Smooth muscle cell (in vitro differentiated cells): Measurements from ENCODE around the gene ARHGAP45. TPM values are rescaled to one million over a fixed set of nuclear protein-coding genes. Genes with fewer than 3 reads are reported as not detected.
A peak's percentile ranks its signal among the peaks of the same experiment; 100 is the strongest.

Experiments used
- DNase-seq: peaks from one replicate; lab custom pipeline; 2025; ENCODE audit not compliant: unreplicated experiment; lab: John Stamatoyannopoulos, UW
- H2AFZ ChIP-seq: fragments of 200-600 bp; sonication (generic); 2 replicates; pipeline ENCODE4 v1.6.0; 2016; ENCODE audit warnings: antibody characterized with exemption, low read depth, mild to moderate bottlenecking
- H3F3A ChIP-seq: fragments of 200-600 bp; sonication (generic); 2 replicates; pipeline ENCODE4 v1.6.0; 2017; ENCODE audit warnings: antibody characterized with exemption, low read depth
- H3K27ac ChIP-seq: fragments of 200-600 bp; sonication (generic); 2 replicates; pipeline ENCODE4 v1.5.1; 2016; ENCODE audit warnings: low read depth, mild to moderate bottlenecking
- H3K27me3 ChIP-seq: fragments of 200-600 bp; sonication (generic); 2 replicates; pipeline ENCODE4 v1.6.1; 2016; ENCODE audit warnings: low read depth, mild to moderate bottlenecking
- H3K36me3 ChIP-seq: fragments of 200-600 bp; sonication (generic); 2 replicates; pipeline ENCODE4 v1.5.1; 2016; ENCODE audit warnings: low read depth
- H3K4me1 ChIP-seq: fragments of 200-600 bp; sonication (generic); 2 replicates; pipeline ENCODE4 v1.5.1; 2016; ENCODE audit warnings: low read depth
- H3K4me2 ChIP-seq: fragments of 200-600 bp; sonication (generic); 2 replicates; pipeline ENCODE4 v1.6.0; 2016; ENCODE audit warnings: mild to moderate bottlenecking
- H3K4me3 ChIP-seq: fragments of 200-600 bp; sonication (generic); 2 replicates; pipeline ENCODE4 v1.5.1; 2016; ENCODE audit warnings: mild to moderate bottlenecking
- H3K79me2 ChIP-seq: fragments of 200-600 bp; sonication (generic); 2 replicates; pipeline ENCODE4 v1.6.0; 2016; ENCODE audit warnings: low read depth, mild to moderate bottlenecking
- H3K9ac ChIP-seq: fragments of 200-600 bp; sonication (generic); 2 replicates; pipeline ENCODE4 v1.6.0; 2016; ENCODE audit warnings: low read depth
- H3K9me3 ChIP-seq: fragments of 200-600 bp; sonication (generic); replicated peaks from 2 replicates; pipeline ENCODE4 v1.5.1; 2016; ENCODE audit warnings: low read depth
- H4K20me1 ChIP-seq: fragments of 200-600 bp; sonication (generic); 2 replicates; pipeline ENCODE4 v1.6.0; 2016; ENCODE audit warnings: low read depth
- CTCF ChIP-seq: fragments of 200-600 bp; sonication (generic); IDR thresholded peaks from 2 replicates; pipeline ENCODE4 v1.5.1; 2017; ENCODE audit warnings: borderline replicate concordance, mild to moderate bottlenecking, antibody characterized with exemption; ENCODE audit not compliant: insufficient read depth, poor library complexity, severe bottlenecking
- WGBS: methylation state at CpG from one replicate; pipeline ENCODE4 v1.1.7; 2016; ENCODE audit warnings: low lambda C conversion rate; 5-methylcytosine and 5-hydroxymethylcytosine counted together
- polyA plus RNA-seq: library from polyadenylated mRNA; unstranded; fragments of >200 nt; fragmentation: Nextera tagmentation; extraction: Ambion mirVana; gene quantifications from 2 replicates; pipeline ENCODE4 v1.2.1, GENCODE V29; 2016
- total RNA-seq: library from RNA; depleted of rRNA; stranded (reverse); fragments of >200 nt; gene quantifications from 2 replicates; pipeline ENCODE4 v1.2.3, GENCODE V29; 2014

ARHGAP45 gene
- total RNA-seq (4.4 and 8.7 TPM in 2 replicates), polyA plus RNA-seq (8.0 and 13.9 TPM in 2 replicates)

GRCh38 chr19:1066748-1067340, at the start of gene ARHGAP45:
Gene ARHGAP45 (plus strand): TSS chr19:1067167. CDS start chr19:1067406, 239 bp downstream.
- H3K4me3 ChIP-seq, result peak within 1 kb of the TSS; percentile 47
- H3K4me1 ChIP-seq, result peaks cover 6% of the 10 kb centered on the region
- 26% methylated on average over 18 of the region's 61 CpGs for WGBS
- H3K9ac ChIP-seq, result no peak within 1 kb of the TSS
- H4K20me1 ChIP-seq, result peaks cover 2% of the 10 kb centered on the region
- DNase-seq, result no peak
- no peaks in the 10 kb centered on the region for H3K9me3 ChIP-seq
- H3K79me2 ChIP-seq, result no peaks in the 10 kb centered on the region
- H3K27me3 ChIP-seq, result peaks cover 39% of the 10 kb centered on the region
- H3K36me3 ChIP-seq, result no peaks in the 10 kb centered on the region
- peak within 1 kb of the TSS; percentile 88 for H3K4me2 ChIP-seq
- no peak within 1 kb of the TSS for H3K27ac ChIP-seq
- no peak for TF ChIP-seq CTCF
- no peak within 1 kb of the TSS for H2AFZ ChIP-seq
- H3F3A ChIP-seq, result peaks cover 5% of the 10 kb centered on the region

- H3K4me2 ChIP-seq, result peak overlapping the region; percentile 62
- H3K9me3 ChIP-seq, result no peaks in the 10 kb centered on the region
- H3K4me3 ChIP-seq, result no peak overlapping the region
- H3K36me3 ChIP-seq, result no peaks in the 10 kb centered on the region
- H3K79me2 ChIP-seq, result peaks cover 77% of the 10 kb centered on the region
- H3K27me3 ChIP-seq, result no peaks in the 10 kb centered on the region
- DNase-seq, result no peak
- H4K20me1 ChIP-seq, result peaks cover 77% of the 10 kb centered on the region
- no peak overlapping the region for H2AFZ ChIP-seq
- TF ChIP-seq CTCF, result no peak
- peaks cover 10% of the 10 kb centered on the region for H3F3A ChIP-seq
- H3K9ac ChIP-seq, result peak overlapping the region; percentile 8
- 94% methylated on average over 9 of the region's 9 CpGs for WGBS
- peak overlapping the region; percentile 80 for H3K27ac ChIP-seq
- peaks cover 27% of the 10 kb centered on the region for H3K4me1 ChIP-seq
Observed at GRCh38 chr19:1017906-1018305, 49.1 kb upstream of the ARHGAP45 start.

GRCh38 chr19:1018393-1018792, 48.6 kb upstream of the ARHGAP45 start:
- peak overlapping the region; percentile 96 for H3K4me2 ChIP-seq
- peaks cover 72% of the 10 kb centered on the region for H4K20me1 ChIP-seq
- no peak for DNase-seq
- no peak for TF ChIP-seq CTCF
- no peaks in the 10 kb centered on the region for H3K36me3 ChIP-seq
- no peaks in the 10 kb centered on the region for H3K9me3 ChIP-seq
- no peaks in the 10 kb centered on the region for H3K27me3 ChIP-seq
- peaks cover 72% of the 10 kb centered on the region for H3K79me2 ChIP-seq
- 92% methylated on average over 5 of the region's 5 CpGs for WGBS
- no peak overlapping the region for H3K9ac ChIP-seq
- peak overlapping the region; percentile 11 for H3K27ac ChIP-seq
- H3F3A ChIP-seq, result peaks cover 10% of the 10 kb centered on the region
- H3K4me3 ChIP-seq, result no peak overlapping the region
- no peak overlapping the region for H2AFZ ChIP-seq
- peaks cover 27% of the 10 kb centered on the region for H3K4me1 ChIP-seq
